BE2C (cell line): ENCODE measurements around the gene IKBKG.

Experiments used
- DNase-seq: peaks from one replicate; pipeline ENCODE4 v3.0.0-alpha.2; 2020
- H3K27me3 ChIP-seq: fragments of 250-450 bp; sonication (Bioruptor Pico); 2 replicates; pipeline ENCODE4 v1.5.1; 2020; ENCODE audit warnings: mild to moderate bottlenecking
- H3K36me3 ChIP-seq: fragments of 250-450 bp; sonication (Bioruptor Pico); 2 replicates; pipeline ENCODE4 v1.5.1; 2020; ENCODE audit warnings: mild to moderate bottlenecking
- H3K4me1 ChIP-seq: fragments of 250-450 bp; sonication (Bioruptor Pico); 2 replicates; pipeline ENCODE4 v1.5.1; 2020
- H3K4me3 ChIP-seq: 2 replicates; pipeline ENCODE4 v1.5.1; 2011; ENCODE audit warnings: low read depth, low read length
- H3K9me3 ChIP-seq: fragments of 250-450 bp; sonication (Bioruptor Pico); 2 replicates; pipeline ENCODE4 v1.5.1; 2020
- TF ChIP-seq, protein P1 (sequence below): IDR thresholded peaks from 2 replicates; pipeline ENCODE4 v1.5.1; 2012; ENCODE audit warnings: mild to moderate bottlenecking, low read depth, low read length

IKBKG gene

DNA sequence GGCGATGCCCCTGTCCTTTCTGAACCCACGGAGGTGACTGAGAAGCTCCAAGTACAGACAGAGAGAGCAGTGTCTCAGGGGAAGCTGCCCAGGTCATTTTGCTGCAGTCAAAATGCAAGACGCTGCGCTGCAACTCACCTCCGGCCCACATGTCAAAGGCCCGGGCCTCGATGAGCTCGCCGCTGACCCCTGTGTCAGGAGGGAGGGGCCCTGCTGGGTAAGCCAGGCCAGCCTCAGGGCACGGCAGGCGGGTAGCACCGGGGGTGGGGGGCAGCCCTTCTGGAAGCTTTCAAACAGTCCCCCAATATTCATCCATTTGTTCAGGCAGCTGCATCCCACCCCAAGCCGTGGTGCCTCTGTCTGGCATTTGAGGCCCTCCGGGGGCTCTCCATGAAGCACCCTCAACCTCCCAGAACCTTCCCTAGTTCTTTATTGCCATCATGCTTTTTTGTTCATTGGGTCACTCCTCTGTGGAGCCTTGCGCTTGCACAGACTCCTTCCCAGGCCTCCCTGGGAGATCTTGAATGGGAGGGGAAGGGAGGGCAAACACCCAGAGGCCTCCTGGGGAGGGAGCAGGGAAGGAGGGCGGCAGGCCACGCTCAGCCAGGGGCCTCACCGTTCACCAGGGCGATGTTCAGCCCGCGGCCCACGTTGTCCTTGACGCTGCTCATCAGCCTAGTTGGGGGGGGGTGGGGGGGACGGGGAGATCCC, 39.6 kb upstream of the IKBKG start:
- Histone ChIP-seq H3K9me3 (no peaks in the 10 kb centered on the region), H3K4me1 (no peaks in the 10 kb centered on the region), H3K4me3 (no peak overlapping the region), H3K36me3 (no peaks in the 10 kb centered on the region), H3K27me3 (no peaks in the 10 kb centered on the region)
- DNase-seq: no peak
- TF ChIP-seq, protein P1, sequence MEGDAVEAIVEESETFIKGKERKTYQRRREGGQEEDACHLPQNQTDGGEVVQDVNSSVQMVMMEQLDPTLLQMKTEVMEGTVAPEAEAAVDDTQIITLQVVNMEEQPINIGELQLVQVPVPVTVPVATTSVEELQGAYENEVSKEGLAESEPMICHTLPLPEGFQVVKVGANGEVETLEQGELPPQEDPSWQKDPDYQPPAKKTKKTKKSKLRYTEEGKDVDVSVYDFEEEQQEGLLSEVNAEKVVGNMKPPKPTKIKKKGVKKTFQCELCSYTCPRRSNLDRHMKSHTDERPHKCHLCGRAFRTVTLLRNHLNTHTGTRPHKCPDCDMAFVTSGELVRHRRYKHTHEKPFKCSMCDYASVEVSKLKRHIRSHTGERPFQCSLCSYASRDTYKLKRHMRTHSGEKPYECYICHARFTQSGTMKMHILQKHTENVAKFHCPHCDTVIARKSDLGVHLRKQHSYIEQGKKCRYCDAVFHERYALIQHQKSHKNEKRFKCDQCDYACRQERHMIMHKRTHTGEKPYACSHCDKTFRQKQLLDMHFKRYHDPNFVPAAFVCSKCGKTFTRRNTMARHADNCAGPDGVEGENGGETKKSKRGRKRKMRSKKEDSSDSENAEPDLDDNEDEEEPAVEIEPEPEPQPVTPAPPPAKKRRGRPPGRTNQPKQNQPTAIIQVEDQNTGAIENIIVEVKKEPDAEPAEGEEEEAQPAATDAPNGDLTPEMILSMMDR: no peak

DNA sequence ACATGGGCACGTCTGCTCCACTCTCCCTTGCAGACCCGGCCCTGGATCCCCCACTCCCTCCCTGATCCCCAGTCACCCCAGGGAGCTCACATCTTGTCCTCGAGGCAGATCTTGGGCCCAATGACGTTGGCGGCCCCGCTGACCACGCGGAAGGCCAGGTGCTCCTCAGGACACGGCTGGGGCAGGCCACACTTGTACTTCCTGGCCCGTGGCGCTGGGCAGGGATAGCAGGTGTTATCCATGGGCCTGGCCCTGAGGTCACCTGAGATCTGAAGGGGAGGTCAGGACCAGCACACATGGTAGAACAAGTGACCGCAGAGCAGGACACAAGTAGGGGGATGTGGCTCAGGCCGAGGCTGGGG, 39.1 kb upstream of the IKBKG start:
- Histone ChIP-seq H3K27me3 (no peaks in the 10 kb centered on the region), H3K9me3 (no peaks in the 10 kb centered on the region), H3K4me3 (no peak overlapping the region), H3K36me3 (no peaks in the 10 kb centered on the region), H3K4me1 (no peaks in the 10 kb centered on the region)
- TF ChIP-seq, protein P1: no peak
- no peak for DNase-seq

DNA sequence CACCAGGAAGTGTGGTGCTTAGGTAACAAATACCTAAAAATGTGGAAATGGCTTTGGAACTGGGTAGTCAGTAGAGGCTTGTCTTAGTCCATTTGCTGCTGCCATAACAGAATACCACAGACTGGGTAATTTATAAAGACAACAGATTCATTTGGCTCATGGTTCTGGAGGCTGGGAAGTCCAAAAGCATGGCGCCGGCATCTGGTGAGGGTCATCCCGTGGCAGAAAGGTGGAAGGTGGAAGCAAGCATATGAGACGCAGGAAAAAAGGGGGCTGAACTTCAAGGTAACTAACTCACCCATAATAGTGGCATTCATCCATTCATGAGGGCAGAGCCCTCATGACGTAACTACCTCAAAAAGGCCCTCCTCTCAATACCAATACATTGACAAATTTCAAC, 38.0 kb upstream of the IKBKG start:
- no peaks in the 10 kb centered on the region for H3K36me3 ChIP-seq
- H3K4me1 ChIP-seq: no peaks in the 10 kb centered on the region
- TF ChIP-seq, protein P1: no peak
- no peak for DNase-seq
- H3K9me3 ChIP-seq: no peaks in the 10 kb centered on the region
- H3K27me3 ChIP-seq: no peaks in the 10 kb centered on the region
- no peak overlapping the region for H3K4me3 ChIP-seq

DNA sequence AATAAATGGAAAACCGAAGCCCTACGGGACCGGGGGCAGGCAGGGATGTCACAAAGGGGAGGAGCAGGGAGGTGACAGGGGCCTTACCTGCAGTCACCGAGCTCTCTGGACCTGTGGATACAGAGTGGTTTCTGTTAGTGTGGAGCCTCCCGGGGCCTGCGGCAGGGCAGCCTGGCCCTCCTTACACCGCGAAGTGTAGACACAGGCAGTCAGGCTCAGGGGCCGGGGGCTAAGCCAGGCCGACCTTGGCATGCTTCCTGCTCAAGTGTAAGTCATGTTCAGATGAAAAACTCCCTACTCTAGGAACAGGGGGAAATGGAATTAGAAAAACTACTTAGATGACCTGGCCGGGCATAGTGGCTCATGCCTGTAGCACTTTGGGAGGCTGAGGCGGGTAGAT, 35.7 kb upstream of the IKBKG start:
- H3K27me3 ChIP-seq: no peaks in the 10 kb centered on the region
- H3K36me3 ChIP-seq: no peaks in the 10 kb centered on the region
- no peak for DNase-seq
- no peaks in the 10 kb centered on the region for H3K9me3 ChIP-seq
- H3K4me1 ChIP-seq: no peaks in the 10 kb centered on the region
- no peak overlapping the region for H3K4me3 ChIP-seq
- TF ChIP-seq, protein P1: no peak

DNA sequence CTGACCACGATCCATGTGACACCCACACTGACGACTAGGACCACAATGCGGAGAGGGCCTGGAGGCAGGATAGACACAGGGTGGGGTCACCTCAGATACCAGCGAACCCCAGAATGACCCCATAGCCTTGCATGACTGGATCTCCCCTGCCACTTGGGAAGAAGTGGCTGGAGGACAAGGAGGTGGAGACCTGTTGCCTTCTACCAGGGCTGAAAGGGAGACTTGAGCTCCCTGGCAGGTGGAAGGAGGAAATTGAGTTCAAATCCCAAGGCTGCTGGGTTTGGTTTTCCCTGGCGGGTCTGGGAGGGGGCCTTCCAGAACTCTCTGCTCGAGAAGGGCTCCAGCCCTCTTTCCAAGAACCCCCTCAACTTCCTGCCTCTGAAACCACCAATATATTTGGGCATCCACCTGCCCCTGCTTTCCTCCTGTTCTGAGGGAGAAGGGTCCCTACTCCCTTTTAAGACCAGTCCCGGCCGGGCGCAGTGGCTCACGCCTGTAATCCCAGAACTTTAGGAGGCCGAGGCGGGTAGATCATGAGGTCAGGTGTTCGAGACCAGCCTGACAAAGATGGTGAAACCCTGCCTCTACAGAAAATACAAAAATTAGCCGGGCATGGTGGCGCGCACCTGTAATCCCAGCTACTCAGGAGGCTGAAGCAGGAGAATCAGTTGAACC, 34.4 kb upstream of the IKBKG start:
- DNase-seq: no peak

DNA sequence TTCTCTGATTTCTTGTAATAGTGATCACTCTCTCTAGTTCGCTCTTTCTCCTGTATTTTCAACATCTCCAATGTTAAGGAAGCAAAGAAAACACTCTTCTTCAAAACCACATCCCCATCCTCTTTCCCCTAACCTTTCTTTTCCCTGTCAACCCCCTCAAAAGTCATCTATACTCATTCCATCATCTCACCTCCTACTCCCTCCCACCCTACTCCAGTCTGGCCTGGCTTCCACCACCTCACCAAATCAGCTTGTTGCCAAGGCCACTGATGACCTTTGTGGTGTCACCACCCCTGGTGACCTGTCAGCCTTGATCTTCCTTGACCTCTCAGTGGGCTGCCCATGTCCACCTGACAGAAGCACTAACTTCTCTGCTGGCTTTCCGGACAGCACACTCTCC, 33.7 kb upstream of the IKBKG start:
- H3K9me3 ChIP-seq: no peaks in the 10 kb centered on the region
- no peak overlapping the region for H3K4me3 ChIP-seq
- no peak for DNase-seq
- no peaks in the 10 kb centered on the region for H3K36me3 ChIP-seq
- H3K27me3 ChIP-seq: no peaks in the 10 kb centered on the region
- no peaks in the 10 kb centered on the region for H3K4me1 ChIP-seq
- TF ChIP-seq, protein P1: no peak

More for the DNA sequence above, 34.4 kb upstream of the IKBKG start:
- H3K4me1 ChIP-seq: no peaks in the 10 kb centered on the region
- TF ChIP-seq, protein P1: no peak
- no peaks in the 10 kb centered on the region for H3K36me3 ChIP-seq
- H3K9me3 ChIP-seq: no peaks in the 10 kb centered on the region
- H3K27me3 ChIP-seq: no peaks in the 10 kb centered on the region
- no peak overlapping the region for H3K4me3 ChIP-seq
